Transverse colon (tissue), 4 donors: ENCODE data around the gene IL17B. TPM values are rescaled to one million over a fixed set of nuclear protein-coding genes. Genes with fewer than 3 reads are reported as not detected.

ENCODE experiments used
- DNase-seq: peaks from one replicate; pipeline ENCODE4 v3.0.0-alpha.2; 2019
- H3K27ac ChIP-seq, 4 donors: fragments of 200-600 bp; sonication (generic); 2 replicates each; pipeline ENCODE4 v1.5.1; 2016 to 2018; ENCODE audit warnings: inconsistent platforms in 4 of 4
- H3K27me3 ChIP-seq: fragments of 200-600 bp; sonication (generic); 2 replicates; pipeline ENCODE4 v1.5.1; 2017; ENCODE audit warnings: inconsistent platforms
- H3K36me3 ChIP-seq, 4 donors: fragments of 200-600 bp; sonication (generic); 2 replicates each; pipeline ENCODE4 v1.5.1; 2017 to 2019; ENCODE audit warnings: inconsistent platforms in 4 of 4
- H3K4me1 ChIP-seq, 4 donors: fragments of 200-600 bp; sonication (generic); 2 replicates each; pipeline ENCODE4 v1.5.1; 2017 to 2020; ENCODE audit warnings: inconsistent platforms in 4 of 4
- H3K4me3 ChIP-seq, 4 donors: fragments of 200-600 bp; sonication (generic); 1 replicate in 1 of 4; 2 replicates in 3 of 4; pipeline versions ENCODE4 v1.5.1 to v1.6.1; 2017 to 2019; ENCODE audit warnings: inconsistent platforms in 4 of 4
- H3K9me3 ChIP-seq, 2 donors: fragments of 200-600 bp; sonication (generic); 2 replicates each; pipeline ENCODE4 v1.5.1; 2017 to 2019; ENCODE audit warnings: inconsistent platforms in 2 of 2
- EP300 ChIP-seq: sonication (generic); formaldehyde crosslinking; IDR thresholded peaks from one replicate; pipeline ENCODE4 v1.6.1; 2017; ENCODE audit warnings: antibody characterized with exemption, low read depth
- POLR2A ChIP-seq: fragments of 450-650 bp; IDR thresholded peaks from one replicate; pipeline ENCODE4 v1.6.1; 2016; ENCODE audit warnings: antibody characterized with exemption, mild to moderate bottlenecking, moderate library complexity
- POLR2AphosphoS5 ChIP-seq, 3 donors: sonication (generic); formaldehyde crosslinking; IDR thresholded peaks; one replicate each; pipeline ENCODE4 v1.6.1; 2016; ENCODE audit warnings: antibody characterized with exemption in 3 of 3
- WGBS, 2 donors: methylation state at CpG; one replicate each; pipeline ENCODE4 v1.1.5; 2018; ENCODE audit warnings: low coverage in 1 of 2; 5-methylcytosine and 5-hydroxymethylcytosine counted together
- in situ Hi-C, 4 donors: fragments of 200-750 bp; cut with MboI; loops; one replicate each; pipeline versions ENCODE4 v1.15.0 to v1.15.1; 2017; ENCODE audit warnings: low sequenced_read_pairs in 3 of 4, low pct_ligation_motif_present in 1 of 4, low pct_unique_long_range_greater_than_20kb in 1 of 4
- intact Hi-C: fragments of 100-400 bp; cut with DNase I; formaldehyde crosslinking; loops from one replicate; pipeline ENCODE4 v1.15.1; 2023; ENCODE audit warnings: low total_unique reads
- total RNA-seq, 4 donors: library from RNA; depleted of rRNA; stranded (reverse); fragments of >200 nt; gene quantifications; one replicate each; pipeline ENCODE4 v1.1.0, GENCODE V29; 2016
- TF ChIP-seq, protein P1 (sequence below), 5 experiments: fragments of 200-600 bp in 3 of 5; fragments of 450-650 bp in 2 of 5; sonication (generic) in 3 of 5; IDR thresholded peaks; 1 replicate in 2 of 5; 2 replicates in 3 of 5; pipeline ENCODE4 v1.5.1; 2016 to 2017; ENCODE audit warnings: antibody characterized with exemption in 5 of 5, inconsistent platforms in 3 of 5, mild to moderate bottlenecking in 2 of 5, moderate library complexity in 1 of 5

The IL17B gene
- total RNA-seq, 4 donors from 2014 or later = not detected

DNA sequence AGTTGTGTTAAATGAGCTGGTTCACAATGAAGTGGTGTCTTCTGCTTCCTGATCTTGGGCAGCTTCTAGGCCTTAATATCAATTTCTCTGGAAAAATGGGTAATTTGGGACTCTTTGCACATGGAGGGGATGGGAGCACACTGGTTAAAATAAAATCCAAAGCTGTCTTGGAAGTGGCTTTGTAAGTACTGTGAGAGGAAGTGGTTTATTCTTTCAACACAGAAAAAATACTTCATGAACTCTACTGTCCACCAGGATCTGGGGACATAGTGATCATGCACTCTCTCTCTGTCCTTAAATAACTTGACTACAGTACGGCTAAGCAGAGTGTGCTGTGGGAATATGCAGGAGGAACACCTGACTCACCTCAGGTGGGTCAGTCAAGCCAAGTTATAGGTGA, 18.8 kb downstream of the IL17B start:
- in situ Hi-C loops = no loop called here
- peaks cover 8 to 18% (median 11%) of the 10 kb centered on the region in 4 donors for H3K4me1 ChIP-seq
- no peak overlapping the region for H3K4me3 ChIP-seq
- H3K9me3 ChIP-seq = no peaks in the 10 kb centered on the region
- H3K27me3 ChIP-seq = no peaks in the 10 kb centered on the region
- WGBS, 2 donors = 76% methylated on average over 1 of the region's 1 CpG; no CpG with 5 or more reads in 1 of the 2 donors
- no peak overlapping the region for H3K27ac ChIP-seq
- DNase-seq = no peak
- no peaks in the 10 kb centered on the region for H3K36me3 ChIP-seq
- TF ChIP-seq POLR2A (no peak), EP300 (no peak), POLR2AphosphoS5 (IDR thresholded peaks at IDR 0.05) (no peak)
- TF ChIP-seq, protein P1, sequence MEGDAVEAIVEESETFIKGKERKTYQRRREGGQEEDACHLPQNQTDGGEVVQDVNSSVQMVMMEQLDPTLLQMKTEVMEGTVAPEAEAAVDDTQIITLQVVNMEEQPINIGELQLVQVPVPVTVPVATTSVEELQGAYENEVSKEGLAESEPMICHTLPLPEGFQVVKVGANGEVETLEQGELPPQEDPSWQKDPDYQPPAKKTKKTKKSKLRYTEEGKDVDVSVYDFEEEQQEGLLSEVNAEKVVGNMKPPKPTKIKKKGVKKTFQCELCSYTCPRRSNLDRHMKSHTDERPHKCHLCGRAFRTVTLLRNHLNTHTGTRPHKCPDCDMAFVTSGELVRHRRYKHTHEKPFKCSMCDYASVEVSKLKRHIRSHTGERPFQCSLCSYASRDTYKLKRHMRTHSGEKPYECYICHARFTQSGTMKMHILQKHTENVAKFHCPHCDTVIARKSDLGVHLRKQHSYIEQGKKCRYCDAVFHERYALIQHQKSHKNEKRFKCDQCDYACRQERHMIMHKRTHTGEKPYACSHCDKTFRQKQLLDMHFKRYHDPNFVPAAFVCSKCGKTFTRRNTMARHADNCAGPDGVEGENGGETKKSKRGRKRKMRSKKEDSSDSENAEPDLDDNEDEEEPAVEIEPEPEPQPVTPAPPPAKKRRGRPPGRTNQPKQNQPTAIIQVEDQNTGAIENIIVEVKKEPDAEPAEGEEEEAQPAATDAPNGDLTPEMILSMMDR (IDR thresholded peaks at IDR 0.05) = no peak
- intact Hi-C loops = no loop called here

GRCh38 chr5:149358868-149359495, 20.1 kb downstream of the IL17B start:
- no peak for DNase-seq
- H3K27ac ChIP-seq = no peak overlapping the region
- no peaks in the 10 kb centered on the region for H3K9me3 ChIP-seq
- in situ Hi-C loops = no loop called here
- H3K27me3 ChIP-seq = no peaks in the 10 kb centered on the region
- no peak for TF ChIP-seq EP300
- TF ChIP-seq, protein P1 (IDR thresholded peaks at IDR 0.05) = no peak
- no peak for TF ChIP-seq POLR2A
- TF ChIP-seq POLR2AphosphoS5 (IDR thresholded peaks at IDR 0.05) = no peak
- no peak overlapping the region for H3K4me3 ChIP-seq
- intact Hi-C loops = no loop called here
- no peaks in the 10 kb centered on the region for H3K36me3 ChIP-seq
- H3K4me1 ChIP-seq = peaks cover 8 to 18% (median 11%) of the 10 kb centered on the region in 4 donors
- 79 to 83% methylated on average over 4 to 8 of the region's 8 CpGs for WGBS, 2 donors

GRCh38 chr5:149358294-149358651, 20.8 kb downstream of the IL17B start:
- Histone ChIP-seq H3K27me3 (no peaks in the 10 kb centered on the region), H3K4me3 (peak overlapping the region; percentile 49 to 72 (median 60)), H3K27ac (peak overlapping the region; percentile 59 to 83 (median 75)), H3K4me1 (peaks cover 8 to 18% (median 11%) of the 10 kb centered on the region in 4 donors), H3K36me3 (peaks cover 0 to 3% (median 0%) of the 10 kb centered on the region in 4 donors), H3K9me3 (no peaks in the 10 kb centered on the region)
- DNase-seq = peak; percentile 39
- TF ChIP-seq, protein P1 (IDR thresholded peaks at IDR 0.05) = no peak
- TF ChIP-seq POLR2A (no peak), POLR2AphosphoS5 (IDR thresholded peaks at IDR 0.05) (no peak), EP300 (no peak)
- intact Hi-C loops (no loop called here), in situ Hi-C loops (no loop called here)
- WGBS, 2 donors = 1% methylated on average over 18 of the region's 18 CpGs; no CpG with 5 or more reads in 1 of the 2 donors

DNA sequence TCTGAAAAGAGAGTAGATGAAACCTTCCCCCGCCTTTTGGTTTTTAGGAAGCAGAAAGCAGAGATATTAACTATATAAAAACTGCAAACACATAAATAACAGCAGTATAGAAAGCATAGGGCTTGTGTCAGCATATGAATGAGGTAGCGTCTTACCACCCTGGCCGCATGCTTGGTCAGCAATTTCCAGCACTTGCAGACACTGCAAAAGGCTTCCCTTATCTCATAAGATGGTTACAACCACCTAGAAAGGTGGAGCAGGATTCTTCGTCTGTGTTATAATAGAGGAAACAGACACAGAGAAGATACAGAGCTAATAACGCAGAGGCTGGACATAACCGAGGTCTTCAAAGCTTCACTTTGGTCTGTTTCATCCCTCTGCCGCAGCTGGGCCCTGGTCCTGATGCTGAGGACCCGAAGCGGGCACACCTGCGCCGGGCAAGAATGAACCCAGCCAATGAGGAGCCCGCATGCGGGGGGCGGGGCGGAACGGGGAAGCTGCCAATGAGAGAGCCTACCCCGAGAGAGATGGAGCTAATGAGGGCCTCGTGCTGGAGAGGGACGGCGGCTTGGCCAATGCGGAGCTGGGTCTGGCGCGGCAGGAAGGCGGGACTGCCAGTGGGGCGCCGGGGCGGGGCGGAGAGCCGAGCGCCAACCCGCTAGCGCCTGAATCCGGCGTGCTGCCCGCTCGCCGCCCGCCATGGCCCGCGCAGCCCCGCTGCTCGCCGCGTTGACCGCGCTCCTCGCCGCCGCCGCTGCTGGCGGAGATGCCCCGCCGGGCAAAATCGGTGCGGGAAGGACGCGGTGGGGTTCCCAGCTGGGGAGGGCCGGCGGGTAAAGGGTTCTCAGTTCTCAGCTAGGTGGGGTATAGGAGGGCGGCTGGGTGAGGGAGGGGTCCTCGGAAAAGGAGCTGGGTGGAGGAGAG, 21.5 kb downstream of the IL17B start, which contains the start of gene PCYOX1L:
Gene PCYOX1L (plus strand): TSS at position 677 of the 924 bp plus-strand sequence. CDS start 23 bp downstream, at position 700.
- TF ChIP-seq EP300 (no peak), POLR2A (no peak), POLR2AphosphoS5 (IDR thresholded peaks at IDR 0.05) (no peak)
- TF ChIP-seq, protein P1 (IDR thresholded peaks at IDR 0.05) = no peak
- H3K27ac ChIP-seq = peak within 1 kb of the TSS; percentile 59 to 83 (median 75)
- H3K4me3 ChIP-seq = peak within 1 kb of the TSS; percentile 49 to 72 (median 60)
- intact Hi-C loops = no loop called here
- WGBS, 2 donors = 3 to 17% methylated on average over 3 to 48 of the region's 61 CpGs
- no peaks in the 10 kb centered on the region for H3K27me3 ChIP-seq
- H3K36me3 ChIP-seq = peaks cover 0 to 8% (median 0%) of the 10 kb centered on the region in 4 donors
- in situ Hi-C loops = no loop called here
- DNase-seq = peak; percentile 96
- H3K4me1 ChIP-seq = peaks cover 8 to 18% (median 11%) of the 10 kb centered on the region in 4 donors
- no peaks in the 10 kb centered on the region for H3K9me3 ChIP-seq
